CD8-positive, alpha-beta memory T cell (primary cell): ENCODE results near the gene AGPAT3. TPM values are rescaled to one million over a fixed set of nuclear protein-coding genes. Genes with fewer than 3 reads are reported as not detected.
A peak's percentile ranks its signal among the peaks of the same experiment; 100 is the strongest.
"Not testable (repeated sequence)": the region's sequence is repeated elsewhere in the genome, so short reads cannot be mapped to it uniquely, and the experiment has no call there.

ENCODE experiments used
- CTCF ChIA-PET: fragments of 350-600 bp; sonication (Branson Sonifier 250); formaldehyde crosslinking; loops from one replicate; lab custom pipeline; 2021; ENCODE audit warnings: antibody characterized with exemption; lab: Charles Lee
- POLR2A ChIA-PET: fragments of 350-600 bp; sonication (Branson Sonifier 250); formaldehyde crosslinking; loops from one replicate; lab custom pipeline; 2021; ENCODE audit warnings: antibody characterized with exemption; lab: Charles Lee
- DNase-seq, 5 donors: peaks; one replicate each; pipeline versions ENCODE4 v3.0.0 to v3.0.0-alpha.2; 2020 to 2022; ENCODE audit warnings: mixed read lengths in 1 of 5
- H3K27ac ChIP-seq: one replicate; pipeline ENCODE4 v1.7.0; 2013; ENCODE audit warnings: low read depth, mild to moderate bottlenecking, low read length, moderate library complexity
- H3K27me3 ChIP-seq: 2 replicates; pipeline ENCODE4 v1.7.0; 2013; ENCODE audit warnings: low read length, mild to moderate bottlenecking; ENCODE audit not compliant: insufficient read depth, poor library complexity, severe bottlenecking
- H3K36me3 ChIP-seq: 2 replicates; pipeline ENCODE4 v1.7.0; 2013; ENCODE audit warnings: mild to moderate bottlenecking, low read length, moderate library complexity; ENCODE audit not compliant: insufficient read depth
- H3K4me1 ChIP-seq: 2 replicates; pipeline ENCODE4 v1.7.0; 2013; ENCODE audit warnings: mild to moderate bottlenecking, low read length, moderate library complexity; ENCODE audit not compliant: insufficient read depth
- H3K4me3 ChIP-seq: 2 replicates; pipeline ENCODE4 v1.7.0; 2013; ENCODE audit warnings: mild to moderate bottlenecking, low read length
- H3K9me3 ChIP-seq: 2 replicates; pipeline ENCODE4 v1.7.0; 2013; ENCODE audit warnings: mild to moderate bottlenecking, low read length
- H3K27ac Mint-ChIP-seq, 8 donors: one replicate each; pipeline ENCODE4 v1.8.0; 2020 to 2021; ENCODE audit warnings: mixed read lengths in 8 of 8, mild to moderate bottlenecking in 6 of 8, inconsistent platforms in 3 of 8, moderate library complexity in 3 of 8
- H3K27me3 Mint-ChIP-seq, 2 donors: one replicate each; pipeline ENCODE4 v1.8.0; 2020 to 2021; ENCODE audit warnings: mixed read lengths in 2 of 2, mild to moderate bottlenecking in 1 of 2, moderate library complexity in 1 of 2
- H3K36me3 Mint-ChIP-seq, 3 donors: one replicate each; pipeline ENCODE4 v1.8.0; 2020 to 2021; ENCODE audit warnings: mixed read lengths in 3 of 3, inconsistent platforms in 1 of 3, mild to moderate bottlenecking in 1 of 3
- H3K4me1 Mint-ChIP-seq, 3 donors: one replicate each; pipeline ENCODE4 v1.8.0; 2020 to 2021; ENCODE audit warnings: mixed read lengths in 3 of 3, inconsistent platforms in 1 of 3, mild to moderate bottlenecking in 1 of 3
- H3K4me3 Mint-ChIP-seq, 7 donors: one replicate each; pipeline ENCODE4 v1.8.0; 2020 to 2021; ENCODE audit warnings: mixed read lengths in 7 of 7, mild to moderate bottlenecking in 6 of 7, moderate library complexity in 4 of 7, inconsistent platforms in 2 of 7
- H3K9me3 Mint-ChIP-seq, 5 donors: one replicate each; pipeline ENCODE4 v1.8.0; 2020 to 2022; ENCODE audit warnings: mixed read lengths in 5 of 5, mild to moderate bottlenecking in 3 of 5, moderate library complexity in 2 of 5, inconsistent platforms in 1 of 5
- polyA plus RNA-seq: library from polyadenylated mRNA; unstranded; fragments of 300-500 nt; fragmentation: Illumina TruSeq; gene quantifications from one replicate; pipeline ENCODE4 v1.2.3, GENCODE V29; 2021
- total RNA-seq, 2 experiments: library from RNA; stranded (reverse); gene quantifications; one replicate each; pipeline ENCODE4 v1.2.3, GENCODE V29; 2021

The AGPAT3 gene
- total and polyA plus RNA-seq, 3 experiments from 2014 or later: 15.9 to 69.3 (median 66.5) TPM

DNA sequence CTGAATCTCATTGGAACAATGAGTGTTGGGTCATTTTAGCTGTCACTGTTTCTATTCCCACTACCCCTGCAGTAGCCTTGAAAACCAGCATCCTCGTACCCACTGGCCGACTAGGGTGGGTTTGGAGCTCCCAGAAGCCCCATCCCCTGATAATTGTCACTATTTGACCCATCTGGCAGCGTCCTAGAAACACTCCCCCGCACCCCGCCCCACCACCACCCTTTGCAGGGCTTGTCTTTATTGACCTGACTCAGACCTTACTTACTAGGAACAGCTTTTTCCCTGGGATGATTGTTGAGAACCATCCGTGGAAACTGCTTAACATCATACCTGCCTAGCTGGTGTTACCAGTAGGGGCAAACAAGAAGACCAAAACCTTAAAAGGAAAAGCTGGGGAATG is 28.4 kb upstream of the AGPAT3 start:
- peaks cover 0 to 2% (median 0%) of the 10 kb centered on the region in 3 donors for H3K36me3 Mint-ChIP-seq
- no peaks in the 10 kb centered on the region for H3K4me1 Mint-ChIP-seq
- no peaks in the 10 kb centered on the region for H3K9me3 Mint-ChIP-seq
- POLR2A ChIA-PET: no interaction called here
- H3K27me3 ChIP-seq: peaks cover 5% of the 10 kb centered on the region
- H3K27me3 Mint-ChIP-seq: peaks cover 26 to 47% of the 10 kb centered on the region in 2 donors
- CTCF ChIA-PET: no interaction called here
- H3K4me3 ChIP-seq: no peak overlapping the region
- no peak overlapping the region for H3K27ac Mint-ChIP-seq
- H3K27ac ChIP-seq: no peak overlapping the region
- H3K4me1 ChIP-seq: no peaks in the 10 kb centered on the region
- no peaks in the 10 kb centered on the region for H3K36me3 ChIP-seq
- H3K9me3 ChIP-seq: no peaks in the 10 kb centered on the region
- peak in 1 of 5 donors; percentile 16 for DNase-seq
- H3K4me3 Mint-ChIP-seq: no peak overlapping the region

DNA sequence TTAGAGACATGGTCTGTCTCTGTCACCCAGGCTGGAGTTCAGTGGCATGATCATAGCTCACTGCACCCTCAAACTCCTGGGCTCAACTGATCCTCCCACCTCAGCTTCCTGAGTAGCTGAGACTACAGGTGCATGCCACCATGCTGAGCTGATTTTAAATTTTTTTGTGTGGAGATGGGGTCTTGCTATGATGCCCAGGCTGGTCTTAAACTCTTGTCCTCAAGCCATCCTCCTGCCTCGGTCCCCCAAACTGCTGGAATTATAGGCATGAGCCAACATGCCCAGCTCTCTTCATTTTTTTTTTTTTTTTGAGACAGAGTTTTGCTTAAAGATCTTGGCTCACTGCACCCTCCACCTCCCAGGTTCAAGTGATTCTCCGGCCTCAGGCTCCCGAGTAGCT is 24.8 kb upstream of the AGPAT3 start:
- H3K4me3 ChIP-seq: no peak overlapping the region
- no peaks in the 10 kb centered on the region for H3K4me1 ChIP-seq
- Mint-ChIP-seq H3K4me1 (peaks cover 5 to 7% (median 6%) of the 10 kb centered on the region in 3 donors), H3K27ac (no peak overlapping the region), H3K9me3 (no peaks in the 10 kb centered on the region), H3K36me3 (peaks cover 0 to 2% (median 0%) of the 10 kb centered on the region in 3 donors), H3K4me3 (no peak overlapping the region), H3K27me3 (peaks cover 13 to 21% of the 10 kb centered on the region in 2 donors)
- no peak for DNase-seq
- no peak overlapping the region for H3K27ac ChIP-seq
- no peaks in the 10 kb centered on the region for H3K36me3 ChIP-seq
- POLR2A ChIA-PET: no interaction called here
- H3K27me3 ChIP-seq: peaks cover 5% of the 10 kb centered on the region
- no peaks in the 10 kb centered on the region for H3K9me3 ChIP-seq
- CTCF ChIA-PET: no interaction called here

DNA sequence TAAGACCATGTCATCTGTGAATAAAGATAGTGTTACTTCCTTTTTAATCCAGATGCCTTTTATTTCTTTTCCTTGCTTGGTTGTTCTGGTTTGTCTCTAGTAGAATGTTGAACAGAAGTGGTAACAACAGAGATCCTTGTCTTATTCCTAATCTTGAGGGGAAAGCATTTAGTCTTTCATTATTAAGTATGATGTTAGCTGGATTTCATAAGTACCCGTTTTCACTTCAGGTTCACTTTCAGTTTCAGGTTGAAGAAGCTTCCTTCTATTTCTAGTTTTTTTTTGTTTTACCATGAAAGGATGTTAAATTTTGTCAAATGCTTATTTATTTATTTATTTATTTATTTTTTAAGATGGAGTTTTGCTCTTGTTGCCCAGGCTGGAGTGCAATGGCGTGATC is 22.3 kb upstream of the AGPAT3 start:
- POLR2A ChIA-PET: no interaction called here
- peaks cover 4 to 8% of the 10 kb centered on the region in 2 donors for H3K27me3 Mint-ChIP-seq
- no peaks in the 10 kb centered on the region for H3K9me3 Mint-ChIP-seq
- H3K27ac Mint-ChIP-seq: peak overlapping the region in 6 of 8 donors; percentile 7 to 81 (median 38)
- no peak overlapping the region for H3K27ac ChIP-seq
- H3K9me3 ChIP-seq: no peaks in the 10 kb centered on the region
- CTCF ChIA-PET: no interaction called here
- H3K4me3 Mint-ChIP-seq: peak overlapping the region in 2 of 7 donors; percentile 32 to 39
- H3K4me1 ChIP-seq: no peaks in the 10 kb centered on the region
- DNase-seq: no peak
- peaks cover 0 to 2% (median 0%) of the 10 kb centered on the region in 3 donors for H3K36me3 Mint-ChIP-seq
- no peaks in the 10 kb centered on the region for H3K36me3 ChIP-seq
- no peak overlapping the region for H3K4me3 ChIP-seq
- peaks cover 5 to 7% (median 6%) of the 10 kb centered on the region in 3 donors for H3K4me1 Mint-ChIP-seq
- H3K27me3 ChIP-seq: no peaks in the 10 kb centered on the region

DNA sequence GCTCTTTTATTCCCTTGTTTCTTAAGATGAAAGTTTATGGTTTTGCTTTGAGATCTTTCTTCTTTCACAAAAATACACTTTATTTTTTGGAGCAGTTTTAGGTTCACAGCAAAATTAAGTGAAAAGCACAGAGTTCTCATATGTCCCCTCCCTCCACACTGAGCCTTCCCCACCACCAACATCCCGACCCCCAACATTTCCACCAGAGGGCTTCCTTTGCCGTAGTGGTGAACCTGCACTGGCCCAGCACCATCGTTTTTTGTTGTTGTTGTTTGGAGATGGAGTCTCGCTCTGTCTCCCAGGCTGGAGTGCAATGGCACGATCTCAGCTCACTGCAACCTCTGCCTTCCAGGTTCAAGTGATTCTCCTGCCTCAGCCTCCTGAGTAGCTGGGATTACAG is 20.1 kb upstream of the AGPAT3 start:
- H3K4me1 Mint-ChIP-seq, POLR2A ChIA-PET: not testable (repeated sequence)
- CTCF ChIA-PET: interaction anchor here (1.0 to 1.1 kb wide), 2 partner anchors 20 to 95 kb away, joined by 3 to 4 read pairs; partner anchors contain the start of gene AGPAT3

DNA sequence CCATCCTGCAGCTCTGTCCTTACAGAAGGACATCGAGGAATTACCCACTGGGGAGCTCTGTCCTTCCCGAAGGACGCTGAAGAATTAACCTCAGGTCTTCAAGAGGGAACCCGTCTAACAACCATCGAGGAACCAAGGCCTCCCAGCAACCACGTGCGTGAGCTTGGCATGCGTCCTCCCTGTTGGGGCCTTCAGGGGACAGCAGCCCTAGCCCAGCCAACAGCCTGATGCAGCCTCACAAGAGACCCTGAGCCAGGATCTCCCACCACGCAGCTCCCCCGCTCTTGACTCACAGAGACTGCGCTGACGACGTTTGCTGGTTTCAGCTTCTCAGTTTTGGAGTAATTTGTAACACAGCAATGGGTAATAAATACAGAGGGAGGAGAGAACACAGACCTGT is 19.6 kb upstream of the AGPAT3 start:
- H3K9me3 ChIP-seq: no peaks in the 10 kb centered on the region
- no peak overlapping the region for H3K27ac ChIP-seq
- POLR2A ChIA-PET: no interaction called here
- CTCF ChIA-PET: interaction anchor here (1.0 to 1.1 kb wide), 2 partner anchors 19 to 95 kb away, joined by 3 to 4 read pairs; partner anchors contain the start of gene AGPAT3
- no peaks in the 10 kb centered on the region for H3K27me3 ChIP-seq
- DNase-seq: peak in 1 of 5 donors; percentile 19
- H3K4me3 Mint-ChIP-seq: no peak overlapping the region
- H3K36me3 Mint-ChIP-seq: no peaks in the 10 kb centered on the region
- no peak overlapping the region for H3K4me3 ChIP-seq
- H3K27ac Mint-ChIP-seq: no peak overlapping the region
- H3K9me3 Mint-ChIP-seq: no peaks in the 10 kb centered on the region
- peaks cover 0 to 4% of the 10 kb centered on the region in 2 donors for H3K27me3 Mint-ChIP-seq
- H3K36me3 ChIP-seq: no peaks in the 10 kb centered on the region
- peaks cover 5 to 7% (median 6%) of the 10 kb centered on the region in 3 donors for H3K4me1 Mint-ChIP-seq
- H3K4me1 ChIP-seq: no peaks in the 10 kb centered on the region

More for the DNA sequence above, 20.1 kb upstream of the AGPAT3 start:
- not testable (repeated sequence) for H3K4me1 ChIP-seq, H3K9me3 Mint-ChIP-seq, H3K27me3 ChIP-seq, H3K36me3 ChIP-seq, H3K27me3 Mint-ChIP-seq, H3K27ac ChIP-seq, H3K27ac Mint-ChIP-seq, H3K9me3 ChIP-seq, H3K36me3 Mint-ChIP-seq, H3K4me3 ChIP-seq, H3K4me3 Mint-ChIP-seq
- DNase-seq: peak in 1 of 5 donors; percentile 10

DNA sequence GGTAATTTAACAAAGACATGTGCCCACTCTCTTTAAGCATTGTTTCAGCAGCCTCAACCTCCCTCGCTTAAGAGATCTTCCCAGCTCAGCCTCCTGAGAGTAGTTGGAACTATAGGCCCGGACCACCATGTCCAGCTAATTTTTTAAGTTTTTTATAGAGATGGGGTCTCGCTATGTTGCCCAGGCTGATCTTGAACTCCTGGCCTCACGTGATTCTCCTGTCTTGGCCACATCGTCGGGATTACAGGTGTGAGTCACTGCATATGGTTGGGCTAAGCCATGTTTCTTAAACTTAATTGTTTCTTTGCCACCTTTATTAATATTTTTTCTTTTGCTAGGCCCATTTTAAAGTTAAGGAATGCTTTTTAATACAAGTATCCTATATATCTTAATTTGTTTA is 18.6 kb upstream of the AGPAT3 start:
- Mint-ChIP-seq H3K4me3 (no peak overlapping the region), H3K27ac (no peak overlapping the region), H3K9me3 (no peaks in the 10 kb centered on the region), H3K36me3 (peaks cover 0 to 1% (median 0%) of the 10 kb centered on the region in 3 donors), H3K27me3 (peaks cover 0 to 4% of the 10 kb centered on the region in 2 donors), H3K4me1 (peaks cover 5 to 7% (median 6%) of the 10 kb centered on the region in 3 donors)
- H3K4me3 ChIP-seq: no peak overlapping the region
- POLR2A ChIA-PET: no interaction called here
- DNase-seq: no peak
- CTCF ChIA-PET: interaction anchor here (1.1 kb wide), 1 partner anchor 94 kb away, joined by 4 read pairs; no protein-coding TSS in a partner anchor
- no peak overlapping the region for H3K27ac ChIP-seq
- no peaks in the 10 kb centered on the region for H3K36me3 ChIP-seq
- no peaks in the 10 kb centered on the region for H3K4me1 ChIP-seq
- H3K9me3 ChIP-seq: no peaks in the 10 kb centered on the region
- no peaks in the 10 kb centered on the region for H3K27me3 ChIP-seq

DNA sequence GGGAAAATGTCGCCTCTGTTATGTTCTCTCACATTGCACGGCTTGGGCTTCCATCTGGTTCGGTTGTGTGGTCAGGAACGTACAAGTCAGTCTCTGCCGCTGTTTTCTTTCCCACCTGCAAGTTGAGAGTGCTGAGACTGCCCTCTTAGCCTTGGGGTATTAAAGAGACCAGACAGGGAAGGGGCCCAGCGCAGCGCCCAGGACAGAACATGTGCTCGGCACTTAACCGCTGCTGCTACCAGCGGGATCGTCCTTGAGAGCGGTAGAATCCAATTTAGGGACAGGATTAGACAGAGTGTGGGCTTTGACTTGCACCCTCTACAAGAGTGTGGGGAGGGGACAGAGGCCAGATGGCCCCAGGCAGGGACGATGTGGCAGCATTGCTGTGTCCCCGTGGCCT is 17.7 kb upstream of the AGPAT3 start:
- Mint-ChIP-seq H3K27me3 (peaks cover 0 to 3% of the 10 kb centered on the region in 2 donors), H3K4me1 (peaks cover 5 to 6% (median 5%) of the 10 kb centered on the region in 3 donors), H3K4me3 (no peak overlapping the region), H3K36me3 (peaks cover 0 to 1% (median 0%) of the 10 kb centered on the region in 3 donors), H3K9me3 (no peaks in the 10 kb centered on the region), H3K27ac (no peak overlapping the region)
- DNase-seq: no peak
- Histone ChIP-seq H3K36me3 (no peaks in the 10 kb centered on the region), H3K27ac (no peak overlapping the region), H3K4me3 (no peak overlapping the region), H3K4me1 (no peaks in the 10 kb centered on the region), H3K27me3 (no peaks in the 10 kb centered on the region), H3K9me3 (no peaks in the 10 kb centered on the region)
- CTCF ChIA-PET: no interaction called here
- POLR2A ChIA-PET: no interaction called here

DNA sequence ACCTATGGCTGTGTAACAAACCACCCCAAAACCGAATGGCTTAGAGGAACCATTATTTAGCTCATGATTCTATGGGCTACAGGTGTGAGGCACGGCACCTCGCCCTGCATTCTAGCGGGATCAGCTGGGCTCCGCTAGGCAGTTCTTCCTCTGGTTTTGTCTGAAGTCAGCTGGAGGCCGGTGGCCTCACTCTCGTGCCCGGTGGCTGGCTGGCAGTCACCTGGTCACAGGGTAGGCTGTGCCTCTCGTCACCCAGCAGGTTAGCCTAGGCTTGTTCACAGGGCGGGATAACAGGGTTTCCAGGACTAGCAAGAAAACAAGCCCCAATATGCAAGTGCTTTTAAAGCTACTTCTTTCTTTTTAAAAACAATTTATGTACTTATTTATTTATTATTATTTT is 16.3 kb upstream of the AGPAT3 start:
- no peak overlapping the region for H3K4me3 Mint-ChIP-seq
- POLR2A ChIA-PET: no interaction called here

More for the DNA sequence above, 16.3 kb upstream of the AGPAT3 start:
- no peak overlapping the region for H3K27ac Mint-ChIP-seq
- CTCF ChIA-PET: no interaction called here
- Histone ChIP-seq H3K4me3 (no peak overlapping the region), H3K9me3 (no peaks in the 10 kb centered on the region), H3K27me3 (no peaks in the 10 kb centered on the region), H3K36me3 (no peaks in the 10 kb centered on the region), H3K4me1 (no peaks in the 10 kb centered on the region), H3K27ac (no peak overlapping the region)
- H3K27me3 Mint-ChIP-seq: peaks cover 5% of the 10 kb centered on the region in 2 donors
- peaks cover 0 to 1% (median 0%) of the 10 kb centered on the region in 3 donors for H3K36me3 Mint-ChIP-seq
- H3K4me1 Mint-ChIP-seq: no peaks in the 10 kb centered on the region
- H3K9me3 Mint-ChIP-seq: no peaks in the 10 kb centered on the region
- no peak for DNase-seq
